Activated T-cell treated with anti-CD3 and anti-CD28 coated beads, Interleukin-2, amount 50 U/mL, for 4 hours (primary cell): ENCODE results near the gene CYP26A1. TPM values are rescaled to one million over a fixed set of nuclear protein-coding genes. Genes with fewer than 3 reads are reported as not detected.
"Not testable (repeated sequence)": the region's sequence is repeated elsewhere in the genome, so short reads cannot be mapped to it uniquely, and the experiment has no call there.

Experiments used
- ATAC-seq, 2 donors: fragments of 200-7000 bp; cut with Tn5 transposase; one replicate each; pipeline ENCODE4 v1.10.0; 2021
- DNase-seq: peaks from one replicate; pipeline ENCODE4 v3.0.0-alpha.2; 2020
- H3K27me3 Mint-ChIP-seq: one replicate; pipeline ENCODE4 v1.8.0; 2021; ENCODE audit warnings: low read depth, mixed read lengths
- H3K36me3 Mint-ChIP-seq: one replicate; pipeline ENCODE4 v1.8.0; 2022; ENCODE audit warnings: mixed read lengths; ENCODE audit not compliant: insufficient read depth
- H3K4me1 Mint-ChIP-seq: one replicate; pipeline ENCODE4 v1.8.0; 2021; ENCODE audit warnings: low read depth, mixed read lengths
- H3K4me3 Mint-ChIP-seq: one replicate; pipeline ENCODE4 v1.8.0; 2021; ENCODE audit warnings: mild to moderate bottlenecking, moderate library complexity, mixed read lengths
- H3K9me3 Mint-ChIP-seq: one replicate; pipeline ENCODE4 v1.8.0; 2021; ENCODE audit warnings: mixed read lengths
- total RNA-seq, 3 donors: library from RNA; stranded (reverse); gene quantifications; one replicate each; pipeline ENCODE4 v1.2.1, GENCODE V29; 2021

Gene CYP26A1
- total RNA-seq, 3 donors from 2014 or later = not detected

DNA sequence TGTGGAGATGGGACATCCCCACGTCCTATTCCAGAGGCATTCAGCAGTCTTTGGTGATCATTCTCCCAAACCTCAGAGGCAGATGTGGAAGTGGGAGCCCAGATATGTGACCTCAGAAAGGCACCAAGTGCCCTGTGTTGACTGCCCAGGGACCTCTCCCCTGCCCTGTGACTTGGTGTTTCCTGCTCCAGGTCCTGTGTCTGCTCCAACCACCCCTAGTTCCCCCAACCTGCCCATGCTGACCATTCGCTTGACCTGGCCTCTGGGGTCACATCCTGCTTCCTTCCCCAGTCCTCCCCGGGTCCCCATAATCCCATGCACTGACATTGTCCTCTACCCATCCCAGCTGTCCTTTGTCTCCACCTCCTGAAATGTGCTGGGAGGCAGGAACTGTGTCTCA lies 7.6 kb downstream of the CYP26A1 start:
- Mint-ChIP-seq H3K4me1 (peaks cover 2% of the 10 kb centered on the region), H3K9me3 (no peaks in the 10 kb centered on the region), H3K36me3 (no peaks in the 10 kb centered on the region), H3K27me3 (peaks cover 37% of the 10 kb centered on the region), H3K4me3 (no peak overlapping the region)
- no peak for DNase-seq
- no peak for ATAC-seq

DNA sequence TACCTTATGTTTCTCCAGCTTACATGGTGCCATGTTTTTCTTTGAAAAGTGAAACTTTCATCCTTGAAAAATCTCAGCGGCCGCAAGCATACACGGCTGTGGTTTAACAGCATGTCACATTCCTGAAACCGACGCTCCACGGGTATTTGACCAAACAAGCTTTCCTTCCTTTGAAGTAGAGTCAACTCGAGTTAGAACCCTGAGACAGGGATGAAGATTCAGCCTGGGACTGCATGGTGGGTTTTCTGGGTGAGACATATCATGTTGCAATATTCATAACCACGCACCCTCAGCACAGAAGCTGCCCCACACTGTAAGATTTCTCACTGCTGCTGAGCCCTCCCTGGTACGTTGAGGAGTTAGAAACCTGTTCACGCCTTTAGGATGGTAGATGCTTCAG lies 8.1 kb downstream of the CYP26A1 start:
- Mint-ChIP-seq H3K9me3 (no peaks in the 10 kb centered on the region), H3K27me3 (peaks cover 34% of the 10 kb centered on the region), H3K4me3 (no peak overlapping the region), H3K4me1 (peaks cover 2% of the 10 kb centered on the region), H3K36me3 (no peaks in the 10 kb centered on the region)
- no peak for DNase-seq
- ATAC-seq = no peak

DNA sequence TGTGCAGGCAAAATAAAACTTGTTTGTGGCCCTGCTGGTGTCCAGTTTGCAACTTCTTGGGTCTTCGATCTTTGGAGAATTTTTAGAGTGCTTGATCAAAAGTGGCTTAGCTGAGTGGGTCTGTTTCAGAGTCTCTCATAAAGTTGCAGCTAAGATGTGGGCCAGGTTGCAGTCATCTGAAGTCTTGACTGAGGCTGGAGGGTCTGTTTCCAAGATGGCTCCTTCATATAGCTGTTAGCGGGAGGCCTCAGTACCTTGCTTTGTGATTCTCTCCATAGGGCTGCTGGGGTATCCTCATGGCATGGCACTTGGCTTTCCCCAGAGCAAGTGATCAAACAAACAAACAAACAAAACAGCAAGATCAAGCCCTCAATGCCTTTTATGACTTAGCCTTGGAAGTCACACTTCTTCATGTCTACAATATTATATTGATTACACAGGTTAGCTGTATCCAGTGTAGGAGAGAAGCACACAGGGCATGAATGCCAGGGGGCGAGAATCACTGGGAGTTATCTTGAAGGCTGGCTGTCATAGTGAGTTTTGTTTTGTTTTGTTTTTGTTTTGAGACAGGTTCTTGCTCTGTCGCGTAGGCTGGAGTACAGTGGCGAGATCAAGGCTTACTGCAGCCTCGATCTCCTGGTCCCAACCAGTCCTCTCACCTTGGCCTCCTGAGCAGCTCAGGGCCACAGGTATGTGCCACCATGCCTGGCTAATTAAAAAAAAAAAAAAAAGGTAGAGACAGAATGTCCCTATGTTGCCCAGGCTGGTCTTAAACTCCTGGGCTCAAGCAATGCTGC lies 10.2 kb downstream of the CYP26A1 start:
- Mint-ChIP-seq H3K4me1 (peaks cover 2% of the 10 kb centered on the region), H3K4me3 (no peak overlapping the region), H3K36me3 (no peaks in the 10 kb centered on the region), H3K27me3 (peaks cover 28% of the 10 kb centered on the region), H3K9me3 (no peaks in the 10 kb centered on the region)
- DNase-seq (no peak), ATAC-seq (no peak)

DNA sequence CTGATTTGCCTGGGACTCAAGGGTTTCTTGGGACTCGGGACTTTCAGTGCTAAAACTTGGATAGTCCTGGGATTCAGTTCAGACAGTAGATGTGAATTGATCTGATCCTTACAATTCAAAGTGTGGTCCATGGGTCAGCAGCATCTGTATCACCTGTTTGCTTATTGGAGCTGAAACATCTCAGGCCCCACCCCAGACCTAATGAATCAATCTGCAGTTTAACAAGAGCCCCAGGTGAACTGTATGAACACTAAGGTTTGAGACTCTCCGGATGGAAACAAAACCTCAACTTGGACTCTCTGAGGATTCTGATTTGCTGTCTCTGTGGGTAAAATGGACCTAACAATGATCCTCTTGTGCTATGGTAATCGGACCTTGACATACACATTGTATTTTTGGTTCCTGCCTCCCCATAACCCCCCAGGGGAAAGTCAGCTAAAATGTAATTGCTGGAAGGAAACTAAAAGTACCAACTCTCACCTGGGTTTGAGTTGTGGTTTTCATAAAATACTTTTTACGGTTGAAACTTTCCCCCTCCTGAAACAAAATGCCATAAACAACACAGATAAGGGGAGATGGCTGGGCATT lies 11.7 kb downstream of the CYP26A1 start:
- H3K4me1 Mint-ChIP-seq = no peaks in the 10 kb centered on the region
- peaks cover 21% of the 10 kb centered on the region for H3K27me3 Mint-ChIP-seq
- DNase-seq = no peak
- H3K9me3 Mint-ChIP-seq = no peaks in the 10 kb centered on the region
- no peak overlapping the region for H3K4me3 Mint-ChIP-seq
- no peaks in the 10 kb centered on the region for H3K36me3 Mint-ChIP-seq
- no peak for ATAC-seq

DNA sequence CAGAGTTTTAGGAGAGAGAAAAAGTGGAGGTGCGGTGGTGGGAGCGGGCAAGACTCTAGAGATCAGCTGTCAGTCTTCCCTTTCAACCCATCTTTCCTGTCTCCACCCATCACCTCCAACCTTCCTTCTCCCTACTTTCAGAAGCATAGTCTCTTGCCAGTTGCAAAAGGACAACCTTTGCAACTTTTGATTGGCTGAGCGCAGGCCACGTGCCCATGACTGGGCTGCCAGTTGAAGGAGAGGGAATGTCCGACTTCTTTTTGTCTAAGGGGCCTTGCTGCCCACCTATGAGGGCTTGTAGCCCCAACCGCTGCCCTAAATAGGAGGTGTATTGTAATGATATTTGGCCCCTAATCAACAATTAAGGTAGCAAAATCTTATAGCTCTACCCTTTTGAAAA lies 12.6 kb downstream of the CYP26A1 start:
- Mint-ChIP-seq H3K9me3 (no peaks in the 10 kb centered on the region), H3K27me3 (peaks cover 15% of the 10 kb centered on the region), H3K36me3 (no peaks in the 10 kb centered on the region), H3K4me1 (no peaks in the 10 kb centered on the region), H3K4me3 (no peak overlapping the region)
- no peak for ATAC-seq
- DNase-seq = no peak

DNA sequence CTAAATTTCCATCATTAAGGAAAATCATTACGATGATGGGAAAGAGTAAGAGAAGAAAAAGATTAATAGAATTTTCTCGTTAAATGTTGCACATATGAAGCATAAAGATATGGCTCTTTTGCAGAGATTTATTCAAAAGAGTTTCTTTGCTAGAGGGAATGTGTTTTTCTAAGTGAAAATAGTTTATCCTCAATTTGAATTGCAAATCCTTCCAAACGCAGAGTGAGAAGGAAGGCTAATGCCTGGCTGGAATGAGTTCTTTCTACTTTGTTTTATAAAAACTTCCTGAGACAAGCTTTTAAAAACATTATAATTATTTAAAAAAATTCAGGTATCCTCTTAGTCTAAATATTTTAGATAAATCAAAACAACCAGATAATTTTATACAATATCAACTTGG lies 14.2 kb downstream of the CYP26A1 start:
- DNase-seq = no peak
- ATAC-seq = no peak

DNA sequence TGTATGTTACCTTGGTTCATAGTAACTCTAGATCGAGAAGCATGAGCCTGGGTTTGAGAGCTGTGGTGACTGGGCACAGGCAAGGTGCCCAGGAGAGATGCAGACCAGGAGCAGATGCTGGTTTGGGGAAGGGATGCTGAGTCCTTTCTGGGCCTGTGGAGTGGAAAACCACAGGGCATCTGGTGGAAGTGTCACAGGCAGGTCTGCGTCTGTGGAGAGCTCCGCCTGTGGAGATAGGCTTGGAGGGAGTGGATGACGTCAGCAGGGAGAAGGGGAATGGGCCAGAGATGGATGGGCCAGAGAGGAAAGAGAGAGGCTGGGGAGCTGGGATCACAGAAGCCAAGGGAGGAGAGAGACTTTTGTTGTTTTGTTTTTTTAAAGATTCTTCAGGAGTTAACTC lies 14.8 kb downstream of the CYP26A1 start:
- no peak for DNase-seq
- H3K27me3 Mint-ChIP-seq = peaks cover 11% of the 10 kb centered on the region
- no peak for ATAC-seq
- no peaks in the 10 kb centered on the region for H3K36me3 Mint-ChIP-seq
- H3K4me3 Mint-ChIP-seq = no peak overlapping the region
- no peaks in the 10 kb centered on the region for H3K9me3 Mint-ChIP-seq
- H3K4me1 Mint-ChIP-seq = no peaks in the 10 kb centered on the region

More for the DNA sequence above, 14.2 kb downstream of the CYP26A1 start:
- no peaks in the 10 kb centered on the region for H3K36me3 Mint-ChIP-seq
- peaks cover 11% of the 10 kb centered on the region for H3K27me3 Mint-ChIP-seq
- no peak overlapping the region for H3K4me3 Mint-ChIP-seq
- no peaks in the 10 kb centered on the region for H3K9me3 Mint-ChIP-seq
- no peaks in the 10 kb centered on the region for H3K4me1 Mint-ChIP-seq

DNA sequence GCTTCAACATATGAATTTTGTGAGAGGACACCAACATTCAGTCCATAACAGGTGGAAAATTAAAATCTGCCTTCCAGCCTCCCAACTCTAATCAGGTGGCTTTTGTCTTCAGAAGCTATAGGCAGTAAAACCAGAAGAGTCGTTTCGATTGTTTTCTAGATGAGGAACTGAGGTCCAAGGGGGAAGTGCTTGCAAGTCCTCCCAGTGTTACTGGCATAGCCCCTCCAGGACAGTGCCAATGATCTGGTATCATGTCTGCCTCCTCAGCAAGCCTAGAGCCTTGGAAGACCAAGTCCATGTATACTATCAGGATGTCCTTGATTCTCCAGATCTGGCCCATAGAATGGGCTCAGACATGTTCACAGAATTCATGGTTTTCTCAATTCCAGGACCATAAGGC lies 16.9 kb downstream of the CYP26A1 start:
- DNase-seq (no peak), ATAC-seq (no peak)
- Mint-ChIP-seq H3K27me3 (peaks cover 11% of the 10 kb centered on the region), H3K4me1 (no peaks in the 10 kb centered on the region), H3K36me3 (no peaks in the 10 kb centered on the region), H3K9me3 (no peaks in the 10 kb centered on the region), H3K4me3 (no peak overlapping the region)

DNA sequence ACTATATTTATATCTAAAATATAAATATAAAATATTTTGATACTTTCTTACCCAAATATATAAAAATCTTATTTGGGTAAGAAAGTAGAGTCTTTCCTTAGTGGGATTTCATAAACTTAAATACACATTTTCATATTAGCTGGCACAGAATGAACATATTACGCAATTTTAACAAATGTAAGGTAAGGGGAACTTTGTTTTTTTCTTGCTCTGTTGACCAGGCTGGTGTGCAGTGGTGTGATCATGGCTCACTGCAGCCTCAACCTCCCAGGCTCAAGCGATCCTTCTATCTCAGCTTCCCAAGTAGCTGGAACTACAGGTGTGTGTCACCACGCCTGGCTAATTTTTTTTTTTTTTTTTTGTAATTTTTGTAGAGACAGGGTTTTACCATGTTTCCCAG lies 18.3 kb downstream of the CYP26A1 start:
- Mint-ChIP-seq H3K4me1 (no peaks in the 10 kb centered on the region), H3K27me3 (peaks cover 11% of the 10 kb centered on the region), H3K9me3 (no peaks in the 10 kb centered on the region), H3K4me3 (no peak overlapping the region), H3K36me3 (no peaks in the 10 kb centered on the region)
- no peak for ATAC-seq
- DNase-seq = no peak

DNA sequence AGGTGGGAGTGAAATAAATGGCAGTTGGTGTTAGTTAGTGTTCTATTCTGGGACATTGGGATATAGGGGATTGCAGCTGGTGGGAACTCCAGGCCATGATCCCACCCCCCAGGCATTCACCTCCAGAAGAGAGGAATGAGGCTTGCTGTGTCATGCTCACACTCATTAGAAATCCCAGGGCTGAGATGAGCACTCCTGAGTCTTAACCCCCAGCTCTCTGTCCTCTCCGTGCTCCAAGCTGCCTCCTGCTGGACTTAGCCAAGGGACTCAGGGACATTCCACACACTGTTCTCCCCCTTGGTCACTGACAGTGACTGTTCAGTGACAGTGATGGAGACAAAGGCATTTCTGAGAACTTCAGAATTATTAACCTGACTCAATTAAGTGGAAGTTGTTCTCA lies 21.5 kb downstream of the CYP26A1 start:
- Mint-ChIP-seq H3K27me3 (peaks cover 3% of the 10 kb centered on the region), H3K4me3 (no peak overlapping the region), H3K36me3 (no peaks in the 10 kb centered on the region), H3K4me1 (no peaks in the 10 kb centered on the region), H3K9me3 (no peaks in the 10 kb centered on the region)
- no peak for DNase-seq
- ATAC-seq = no peak

DNA sequence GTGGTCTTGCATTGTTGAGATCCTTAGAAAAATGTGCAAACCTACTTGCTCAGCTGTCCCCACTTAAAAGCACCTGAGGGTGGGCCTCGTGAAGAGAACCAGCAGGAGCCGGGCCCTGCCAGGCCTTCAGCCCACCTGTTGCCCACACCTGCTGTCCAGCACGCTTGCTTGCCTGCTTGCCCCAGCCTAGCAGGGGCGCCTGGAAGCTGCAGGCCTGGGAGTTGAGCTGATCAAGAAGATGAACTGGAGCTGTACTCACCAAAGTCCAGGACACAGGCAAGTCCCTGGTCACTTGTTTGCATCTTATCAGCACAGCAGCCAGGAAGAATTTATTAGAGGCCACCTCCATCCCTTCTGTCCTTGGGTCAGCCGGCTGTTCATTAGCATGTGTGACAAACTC lies 23.2 kb downstream of the CYP26A1 start:
- ATAC-seq (no peak), DNase-seq (no peak)
- Mint-ChIP-seq H3K9me3 (no peaks in the 10 kb centered on the region), H3K36me3 (no peaks in the 10 kb centered on the region), H3K4me3 (no peak overlapping the region), H3K4me1 (no peaks in the 10 kb centered on the region), H3K27me3 (no peaks in the 10 kb centered on the region)

DNA sequence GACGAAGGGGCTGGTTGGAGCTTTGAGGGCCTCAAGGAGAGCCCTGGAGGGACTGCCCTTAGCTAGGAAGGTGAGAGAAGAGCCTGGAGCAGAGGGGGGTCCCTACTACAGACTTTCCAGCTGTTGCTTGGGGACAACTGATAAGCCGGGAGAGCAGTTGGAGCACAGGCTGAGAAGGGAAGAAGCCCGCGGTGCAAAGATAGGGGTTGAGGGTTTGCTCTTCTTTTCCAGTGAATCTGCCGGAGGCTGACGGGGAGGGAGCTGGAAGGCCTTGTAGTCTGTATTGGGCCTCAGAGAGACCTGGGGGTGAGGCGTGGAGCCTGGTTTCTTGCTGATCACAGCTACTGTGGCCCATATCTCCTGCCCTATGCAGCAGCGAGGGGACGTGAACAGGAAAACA lies 23.7 kb downstream of the CYP26A1 start:
- H3K4me1 Mint-ChIP-seq = no peaks in the 10 kb centered on the region
- no peak for ATAC-seq
- no peak for DNase-seq
- H3K27me3 Mint-ChIP-seq = no peaks in the 10 kb centered on the region
- H3K4me3 Mint-ChIP-seq = no peak overlapping the region
- H3K9me3 Mint-ChIP-seq = no peaks in the 10 kb centered on the region
- no peaks in the 10 kb centered on the region for H3K36me3 Mint-ChIP-seq

DNA sequence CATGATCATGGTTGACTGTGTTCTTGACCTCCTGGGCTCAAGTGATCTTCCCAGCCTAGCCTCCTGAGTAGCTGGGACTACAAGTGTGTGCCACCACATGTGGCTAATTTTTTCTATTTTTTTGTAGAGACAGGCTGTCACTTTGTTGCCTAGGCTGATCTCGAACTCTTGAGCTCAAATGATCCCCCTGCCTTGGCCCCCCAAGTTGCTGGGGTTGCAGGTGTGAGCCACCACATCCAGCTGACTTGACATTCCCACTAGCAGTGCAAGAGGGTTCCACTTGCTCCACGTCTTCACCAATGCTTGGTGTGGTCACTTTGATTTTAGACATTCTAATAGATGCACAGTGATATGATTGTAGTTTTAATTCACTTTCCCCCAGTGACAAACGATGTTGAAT lies 25.1 kb downstream of the CYP26A1 start:
- Mint-ChIP-seq H3K36me3 (no peaks in the 10 kb centered on the region), H3K27me3 (no peaks in the 10 kb centered on the region), H3K9me3 (peaks cover 2% of the 10 kb centered on the region), H3K4me3 (no peak overlapping the region), H3K4me1 (no peaks in the 10 kb centered on the region)
- ATAC-seq (no peak), DNase-seq (no peak)

DNA sequence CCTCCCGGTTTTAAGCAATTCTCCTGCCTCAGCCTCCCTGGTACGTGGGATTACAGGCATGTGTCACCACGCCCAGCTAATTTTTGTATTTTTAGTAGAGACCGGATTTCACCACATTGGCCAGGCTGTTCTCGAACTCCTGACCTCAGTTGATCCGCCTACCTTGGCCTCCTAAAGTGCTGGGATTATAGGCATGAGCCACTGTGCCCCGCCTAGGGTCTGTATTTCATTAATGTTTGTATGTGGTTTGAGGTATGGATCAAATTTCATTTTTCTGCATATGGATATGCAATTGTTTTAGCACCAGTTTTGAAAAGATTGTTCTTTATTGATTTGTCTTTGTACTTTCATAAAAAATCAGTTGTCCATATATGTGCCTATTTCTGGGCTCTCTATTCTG lies 26.0 kb downstream of the CYP26A1 start:
- Mint-ChIP-seq H3K27me3 (no peaks in the 10 kb centered on the region), H3K36me3 (no peaks in the 10 kb centered on the region), H3K4me1 (no peaks in the 10 kb centered on the region), H3K4me3 (no peak overlapping the region), H3K9me3 (peaks cover 6% of the 10 kb centered on the region)
- DNase-seq = no peak
- no peak for ATAC-seq

DNA sequence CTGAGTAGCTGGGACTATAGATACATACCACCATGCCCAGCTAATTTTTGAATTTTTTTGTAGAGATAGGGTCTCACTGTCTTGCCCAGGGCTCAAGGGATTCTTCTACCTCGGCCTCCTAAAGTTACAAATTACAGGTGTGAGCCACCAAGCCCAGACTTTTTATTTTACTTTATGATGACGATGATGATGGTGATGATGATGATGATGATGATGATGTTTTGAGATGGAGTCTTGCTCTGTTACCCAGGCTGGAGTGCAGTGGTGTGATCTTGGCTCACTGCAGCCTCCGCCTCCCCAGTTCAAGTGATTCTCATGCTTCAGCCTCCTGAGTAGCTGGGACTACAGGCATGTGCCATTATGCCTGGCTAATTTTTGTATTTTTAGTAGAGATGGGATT lies 27.5 kb downstream of the CYP26A1 start:
- DNase-seq, H3K36me3 Mint-ChIP-seq, H3K4me3 Mint-ChIP-seq, H3K27me3 Mint-ChIP-seq, H3K4me1 Mint-ChIP-seq, ATAC-seq, H3K9me3 Mint-ChIP-seq: not testable (repeated sequence)
